Esophagus squamous epithelium (tissue), 4 donors: Measurements from ENCODE around the gene RHO.

Experiments
- POLR2A ChIP-seq, 4 donors: fragments of 450-650 bp; IDR thresholded peaks; one replicate each; pipeline ENCODE4 v1.6.1; 2017; ENCODE audit warnings: antibody characterized with exemption in 4 of 4, mild to moderate bottlenecking in 4 of 4, moderate library complexity in 3 of 4
- TF ChIP-seq, protein P1 (sequence below), 6 experiments: fragments of 450-650 bp in 4 of 6; fragments of 200-600 bp in 2 of 6; sonication (generic) in 2 of 6; IDR thresholded peaks; one replicate each; pipeline ENCODE4 v1.5.1; 2016 to 2019; ENCODE audit warnings: antibody characterized with exemption in 6 of 6, mild to moderate bottlenecking in 4 of 6, moderate library complexity in 4 of 6

- TF ChIP-seq, protein P1, sequence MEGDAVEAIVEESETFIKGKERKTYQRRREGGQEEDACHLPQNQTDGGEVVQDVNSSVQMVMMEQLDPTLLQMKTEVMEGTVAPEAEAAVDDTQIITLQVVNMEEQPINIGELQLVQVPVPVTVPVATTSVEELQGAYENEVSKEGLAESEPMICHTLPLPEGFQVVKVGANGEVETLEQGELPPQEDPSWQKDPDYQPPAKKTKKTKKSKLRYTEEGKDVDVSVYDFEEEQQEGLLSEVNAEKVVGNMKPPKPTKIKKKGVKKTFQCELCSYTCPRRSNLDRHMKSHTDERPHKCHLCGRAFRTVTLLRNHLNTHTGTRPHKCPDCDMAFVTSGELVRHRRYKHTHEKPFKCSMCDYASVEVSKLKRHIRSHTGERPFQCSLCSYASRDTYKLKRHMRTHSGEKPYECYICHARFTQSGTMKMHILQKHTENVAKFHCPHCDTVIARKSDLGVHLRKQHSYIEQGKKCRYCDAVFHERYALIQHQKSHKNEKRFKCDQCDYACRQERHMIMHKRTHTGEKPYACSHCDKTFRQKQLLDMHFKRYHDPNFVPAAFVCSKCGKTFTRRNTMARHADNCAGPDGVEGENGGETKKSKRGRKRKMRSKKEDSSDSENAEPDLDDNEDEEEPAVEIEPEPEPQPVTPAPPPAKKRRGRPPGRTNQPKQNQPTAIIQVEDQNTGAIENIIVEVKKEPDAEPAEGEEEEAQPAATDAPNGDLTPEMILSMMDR (IDR thresholded peaks at IDR 0.05) = no peak
- TF ChIP-seq POLR2A (IDR thresholded peaks at IDR 0.05) = no peak
Measured at GRCh38 chr3:129530251-129530791, 1.9 kb downstream of the RHO start.
